ENCODE measurements around the gene RNF207.
A peak's percentile ranks its signal among the peaks of the same experiment; 100 is the strongest.

RNF207 gene

DNA sequence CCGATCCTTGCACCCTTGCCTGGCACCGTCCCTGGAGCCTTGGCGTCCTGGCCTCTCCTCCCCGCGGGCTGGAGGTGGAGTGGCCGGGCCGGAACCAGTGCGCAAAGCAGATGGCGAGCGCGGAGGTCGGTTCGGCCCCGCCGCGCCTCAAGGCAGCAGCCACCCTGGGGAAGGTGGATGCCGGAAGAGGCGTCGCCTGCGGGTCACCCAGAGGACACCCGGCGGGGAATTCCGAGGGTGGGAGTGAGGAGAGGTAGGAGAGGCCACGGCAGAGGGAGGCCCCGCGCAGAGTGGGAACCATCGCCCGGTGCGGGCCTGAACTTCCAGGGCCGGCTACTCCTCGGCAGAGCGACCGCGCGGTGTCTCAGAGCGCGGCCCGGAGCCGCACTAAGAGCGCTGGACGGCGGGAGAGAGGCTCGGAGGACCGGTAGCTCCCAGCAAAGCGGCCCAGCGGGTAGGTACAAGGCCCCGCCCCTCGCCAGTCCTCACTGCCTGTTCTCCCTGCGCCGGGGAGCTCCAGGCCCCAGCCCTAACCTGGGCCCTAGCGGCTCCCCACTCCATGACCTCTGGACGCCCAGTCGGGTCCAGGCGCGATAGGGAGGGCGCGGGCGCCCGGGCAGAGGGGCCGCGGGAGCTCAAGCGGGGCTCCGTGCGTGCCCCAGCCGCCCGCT, at the start of gene RNF207 (continued):
- TF ChIP-seq, protein P1, sequence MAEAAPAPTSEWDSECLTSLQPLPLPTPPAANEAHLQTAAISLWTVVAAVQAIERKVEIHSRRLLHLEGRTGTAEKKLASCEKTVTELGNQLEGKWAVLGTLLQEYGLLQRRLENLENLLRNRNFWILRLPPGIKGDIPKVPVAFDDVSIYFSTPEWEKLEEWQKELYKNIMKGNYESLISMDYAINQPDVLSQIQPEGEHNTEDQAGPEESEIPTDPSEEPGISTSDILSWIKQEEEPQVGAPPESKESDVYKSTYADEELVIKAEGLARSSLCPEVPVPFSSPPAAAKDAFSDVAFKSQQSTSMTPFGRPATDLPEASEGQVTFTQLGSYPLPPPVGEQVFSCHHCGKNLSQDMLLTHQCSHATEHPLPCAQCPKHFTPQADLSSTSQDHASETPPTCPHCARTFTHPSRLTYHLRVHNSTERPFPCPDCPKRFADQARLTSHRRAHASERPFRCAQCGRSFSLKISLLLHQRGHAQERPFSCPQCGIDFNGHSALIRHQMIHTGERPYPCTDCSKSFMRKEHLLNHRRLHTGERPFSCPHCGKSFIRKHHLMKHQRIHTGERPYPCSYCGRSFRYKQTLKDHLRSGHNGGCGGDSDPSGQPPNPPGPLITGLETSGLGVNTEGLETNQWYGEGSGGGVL (tag by site-specific recombination; IDR thresholded peaks at IDR 0.05) = peak; percentile 28; the same call in 1 of the 2 replicates
- TF ChIP-seq SP2 (tag by site-specific recombination; IDR thresholded peaks at IDR 0.05) = peak; percentile 86
- peak; percentile 84 for TF ChIP-seq ZEB2 (tag by site-specific recombination; IDR thresholded peaks at IDR 0.05)
- TF ChIP-seq ZNF548 (tag by site-specific recombination; IDR thresholded peaks at IDR 0.05) = no peak
- TF ChIP-seq KLF10 (tag by site-specific recombination; IDR thresholded peaks at IDR 0.05) = peak; percentile 77
- TF ChIP-seq ZNF155 (tag by site-specific recombination; IDR thresholded peaks at IDR 0.05) = no peak
- TF ChIP-seq ZNF514 (tag by site-specific recombination; IDR thresholded peaks at IDR 0.05) = no peak
- no peak for TF ChIP-seq BCL6B (tag by site-specific recombination; IDR thresholded peaks at IDR 0.05)
- TF ChIP-seq GLIS1 (tag by site-specific recombination; IDR thresholded peaks at IDR 0.05) = peak; percentile 76
- peak; percentile 33; the same call in 1 of the 2 replicates for TF ChIP-seq ZNF843 (tag by site-specific recombination; IDR thresholded peaks at IDR 0.05)
- no peak for TF ChIP-seq ZSCAN4 (tag by site-specific recombination; IDR thresholded peaks at IDR 0.05)
- no peak for TF ChIP-seq ZNF239 (tag by site-specific recombination; IDR thresholded peaks at IDR 0.05)
- no peak for TF ChIP-seq ZNF248 (tag by site-specific recombination; IDR thresholded peaks at IDR 0.05)
- TF ChIP-seq KLF7 (tag by site-specific recombination; IDR thresholded peaks at IDR 0.05; ENCODE audit: borderline replicate concordance) = peak; percentile 85; the same call in 1 of the 2 replicates
- no peak for TF ChIP-seq GFI1B (tag by site-specific recombination; IDR thresholded peaks at IDR 0.05)
- TF ChIP-seq ZNF335 (tag by site-specific recombination; conservative IDR thresholded peaks at IDR 0.05) = peak; percentile 87
- TF ChIP-seq ZFHX2 (tag by site-specific recombination; conservative IDR thresholded peaks at IDR 0.05) = peak; percentile 6; the same call in 1 of the 2 replicates
- 0 out of 2 replicates have a peak, but pooled peaks have one; percentile 50 for TF ChIP-seq YY1 (tag by site-specific recombination; IDR thresholded peaks at IDR 0.05)
- no peak for TF ChIP-seq HOXC10 (CRISPR knock-in tag; IDR thresholded peaks at IDR 0.05)
- no peak for TF ChIP-seq ZNF654 (tag by site-specific recombination; IDR thresholded peaks at IDR 0.05; ENCODE audit: low read depth)
- TF ChIP-seq, protein P2, sequence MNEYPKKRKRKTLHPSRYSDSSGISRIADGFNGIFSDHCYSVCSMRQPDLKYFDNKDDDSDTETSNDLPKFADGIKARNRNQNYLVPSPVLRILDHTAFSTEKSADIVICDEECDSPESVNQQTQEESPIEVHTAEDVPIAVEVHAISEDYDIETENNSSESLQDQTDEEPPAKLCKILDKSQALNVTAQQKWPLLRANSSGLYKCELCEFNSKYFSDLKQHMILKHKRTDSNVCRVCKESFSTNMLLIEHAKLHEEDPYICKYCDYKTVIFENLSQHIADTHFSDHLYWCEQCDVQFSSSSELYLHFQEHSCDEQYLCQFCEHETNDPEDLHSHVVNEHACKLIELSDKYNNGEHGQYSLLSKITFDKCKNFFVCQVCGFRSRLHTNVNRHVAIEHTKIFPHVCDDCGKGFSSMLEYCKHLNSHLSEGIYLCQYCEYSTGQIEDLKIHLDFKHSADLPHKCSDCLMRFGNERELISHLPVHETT (tag by site-specific recombination; IDR thresholded peaks at IDR 0.05) = peak; percentile 24; the same call in 1 of the 2 replicates
- no peak for TF ChIP-seq FEZF1 (tag by site-specific recombination; IDR thresholded peaks at IDR 0.05)
- TF ChIP-seq ZNF623 (tag by site-specific recombination; IDR thresholded peaks at IDR 0.05) = no peak
- TF ChIP-seq ZNF214 (tag by site-specific recombination; IDR thresholded peaks at IDR 0.05; ENCODE audit: borderline replicate concordance) = no peak
- TF ChIP-seq, protein P3, sequence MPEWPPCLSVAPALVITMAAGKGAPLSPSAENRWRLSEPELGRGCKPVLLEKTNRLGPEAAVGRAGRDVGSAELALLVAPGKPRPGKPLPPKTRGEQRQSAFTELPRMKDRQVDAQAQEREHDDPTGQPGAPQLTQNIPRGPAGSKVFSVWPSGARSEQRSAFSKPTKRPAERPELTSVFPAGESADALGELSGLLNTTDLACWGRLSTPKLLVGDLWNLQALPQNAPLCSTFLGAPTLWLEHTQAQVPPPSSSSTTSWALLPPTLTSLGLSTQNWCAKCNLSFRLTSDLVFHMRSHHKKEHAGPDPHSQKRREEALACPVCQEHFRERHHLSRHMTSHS (tag by site-specific recombination; IDR thresholded peaks at IDR 0.05) = no peak
- TF ChIP-seq OSR2 (tag by site-specific recombination; IDR thresholded peaks at IDR 0.05) = peak; percentile 55; the same call in 1 of the 2 replicates
- no peak for TF ChIP-seq ZNF660 (tag by site-specific recombination; IDR thresholded peaks at IDR 0.05)
- TF ChIP-seq HOXA7 (CRISPR knock-in tag; IDR thresholded peaks at IDR 0.05; ENCODE audit: borderline replicate concordance) = no peak
- no peak for TF ChIP-seq ZNF521 (tag by site-specific recombination; IDR thresholded peaks at IDR 0.05)
- TF ChIP-seq ZNF114 (tag by site-specific recombination; IDR thresholded peaks at IDR 0.05) = no peak
- no peak for TF ChIP-seq ZNF791 (tag by site-specific recombination; IDR thresholded peaks at IDR 0.05)
- TF ChIP-seq KLF8 (tag by site-specific recombination; IDR thresholded peaks at IDR 0.05) = peak; percentile 92
- peak; percentile 22; the same call in 1 of the 2 replicates for TF ChIP-seq ZBTB8A (tag by site-specific recombination; IDR thresholded peaks at IDR 0.05)
- TF ChIP-seq ZNF221 (tag by site-specific recombination; IDR thresholded peaks at IDR 0.05; ENCODE audit: borderline replicate concordance) = no peak
- TF ChIP-seq, protein P4, sequence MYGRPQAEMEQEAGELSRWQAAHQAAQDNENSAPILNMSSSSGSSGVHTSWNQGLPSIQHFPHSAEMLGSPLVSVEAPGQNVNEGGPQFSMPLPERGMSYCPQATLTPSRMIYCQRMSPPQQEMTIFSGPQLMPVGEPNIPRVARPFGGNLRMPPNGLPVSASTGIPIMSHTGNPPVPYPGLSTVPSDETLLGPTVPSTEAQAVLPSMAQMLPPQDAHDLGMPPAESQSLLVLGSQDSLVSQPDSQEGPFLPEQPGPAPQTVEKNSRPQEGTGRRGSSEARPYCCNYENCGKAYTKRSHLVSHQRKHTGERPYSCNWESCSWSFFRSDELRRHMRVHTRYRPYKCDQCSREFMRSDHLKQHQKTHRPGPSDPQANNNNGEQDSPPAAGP (tag by site-specific recombination; IDR thresholded peaks at IDR 0.05) = peak; percentile 91

Data from HEK293 (cell line).